Activated CD8-positive, alpha-beta T cell treated with anti-CD3 and anti-CD28 coated beads, Interleukin-2, amount 10 ng/mL, durations not matched to agents 7 days and 5 days (primary cell): ENCODE data around the gene ABCD2. TPM values are rescaled to one million over a fixed set of nuclear protein-coding genes. Genes with fewer than 3 reads are reported as not detected.
"Not testable (repeated sequence)": the region's sequence is repeated elsewhere in the genome, so short reads cannot be mapped to it uniquely, and the experiment has no call there.

Experiments
- ATAC-seq: fragments of 150-1000 bp; cut with Tn5 transposase; one replicate; pipeline ENCODE4 v1.10.0; 2021; ENCODE audit warnings: moderate library complexity
- CTCF ChIA-PET: fragments of 350-600 bp; sonication (Branson Sonifier 250); formaldehyde crosslinking; loops from one replicate; lab custom pipeline; 2021; ENCODE audit warnings: antibody characterized with exemption; lab: Charles Lee
- POLR2A ChIA-PET: fragments of 350-600 bp; sonication (Branson Sonifier 250); formaldehyde crosslinking; loops from one replicate; lab custom pipeline; 2021; ENCODE audit warnings: antibody characterized with exemption; lab: Charles Lee
- DNase-seq: peaks from one replicate; pipeline ENCODE4 v3.0.0-alpha.2; 2020
- H3K27ac Mint-ChIP-seq: one replicate; pipeline ENCODE4 v1.8.0; 2021; ENCODE audit warnings: mild to moderate bottlenecking, mixed read lengths
- H3K27me3 Mint-ChIP-seq: one replicate; pipeline ENCODE4 v1.8.0; 2021; ENCODE audit warnings: low read depth, mixed read lengths
- H3K36me3 Mint-ChIP-seq: one replicate; pipeline ENCODE4 v1.8.0; 2021; ENCODE audit warnings: low read depth, mixed read lengths
- H3K4me1 Mint-ChIP-seq: one replicate; pipeline ENCODE4 v1.8.0; 2021; ENCODE audit warnings: low read depth, mixed read lengths
- H3K4me3 Mint-ChIP-seq: one replicate; pipeline ENCODE4 v1.8.0; 2021; ENCODE audit warnings: mild to moderate bottlenecking, mixed read lengths
- H3K9me3 Mint-ChIP-seq: one replicate; pipeline ENCODE4 v1.8.0; 2022; ENCODE audit warnings: mixed read lengths; ENCODE audit not compliant: insufficient read depth
- total RNA-seq, 2 experiments: library from RNA; stranded (reverse); gene quantifications; one replicate each; pipeline ENCODE4 v1.2.3, GENCODE V29; 2021

Gene ABCD2
- total RNA-seq, 2 experiments from 2014 or later: 22.5 to 24.4 TPM

DNA sequence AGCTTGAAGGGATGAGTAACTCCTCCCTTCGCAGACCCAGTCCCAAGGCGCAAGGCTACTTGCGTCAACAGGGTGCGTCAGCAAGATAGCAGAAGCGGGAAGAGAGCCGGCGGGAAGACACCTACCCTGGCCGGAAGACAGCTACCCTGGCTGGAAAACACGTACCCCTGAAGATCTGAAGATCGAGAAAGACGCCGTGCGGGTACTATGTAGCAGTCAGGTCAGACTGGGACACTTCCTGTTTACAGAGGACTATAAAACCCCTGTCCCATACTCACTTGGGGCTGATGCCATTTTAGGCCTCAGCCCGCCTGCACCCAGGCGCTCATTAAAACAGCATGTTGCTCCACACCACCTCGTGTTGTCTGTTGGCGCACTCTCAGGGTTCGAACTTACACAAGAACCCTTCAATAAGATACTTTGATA is 80.9 kb downstream of the ABCD2 start:
- DNase-seq (no peak), ATAC-seq (no peak)
- Mint-ChIP-seq H3K27me3 (no peaks in the 10 kb centered on the region), H3K4me1 (no peaks in the 10 kb centered on the region), H3K4me3 (no peak overlapping the region), H3K9me3 (no peaks in the 10 kb centered on the region), H3K27ac (no peak overlapping the region), H3K36me3 (peaks cover under 1% of the 10 kb centered on the region)
- POLR2A ChIA-PET: no interaction called here
- CTCF ChIA-PET: no interaction called here

DNA sequence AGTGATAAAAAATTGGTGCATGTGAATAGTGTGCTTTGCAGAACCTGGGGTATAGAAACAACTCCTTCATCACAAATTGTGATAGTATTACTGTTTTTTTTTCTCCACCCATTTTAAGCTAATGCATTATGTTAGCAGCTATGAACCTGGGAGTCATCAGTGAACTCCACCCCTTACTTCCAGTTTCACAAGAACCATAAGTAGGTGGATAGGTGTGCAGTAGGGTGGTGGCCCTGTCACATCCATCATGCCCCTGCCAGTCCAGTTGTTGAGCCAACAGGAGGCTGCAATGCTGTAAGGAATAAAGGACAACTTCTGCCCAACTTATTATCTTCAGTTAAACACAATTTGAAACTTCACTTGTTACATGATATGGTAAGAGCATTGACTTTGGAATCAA is 85.7 kb downstream of the ABCD2 start:
- ChIA-PET CTCF (no interaction called here), POLR2A (no interaction called here)
- DNase-seq (no peak), ATAC-seq (no peak)
- no peaks in the 10 kb centered on the region for H3K4me1 Mint-ChIP-seq
- H3K4me3 Mint-ChIP-seq: no peak overlapping the region
- H3K27ac Mint-ChIP-seq: no peak overlapping the region
- no peaks in the 10 kb centered on the region for H3K9me3 Mint-ChIP-seq
- H3K27me3 Mint-ChIP-seq: no peaks in the 10 kb centered on the region
- H3K36me3 Mint-ChIP-seq: peaks cover 2% of the 10 kb centered on the region

DNA sequence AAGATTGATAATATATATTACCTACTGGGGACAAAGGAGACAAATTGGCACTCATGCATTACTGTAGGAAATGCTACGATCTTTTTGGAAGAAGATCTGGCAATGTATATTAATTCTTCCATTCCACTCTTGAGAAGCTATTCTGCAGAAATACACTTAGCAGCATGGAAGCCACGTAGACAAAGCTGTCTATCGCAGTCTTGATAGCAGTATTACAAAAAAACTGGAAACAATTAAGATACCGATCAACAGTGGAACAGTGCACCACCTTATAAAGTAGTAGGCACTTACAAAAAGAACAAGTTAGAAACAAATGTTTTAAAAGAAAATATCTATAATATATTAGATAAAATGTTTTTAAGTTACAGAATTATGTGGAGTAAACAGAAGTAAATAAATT is 87.2 kb downstream of the ABCD2 start:
- CTCF ChIA-PET: interaction anchor here (0.5 kb wide), 1 partner anchor 15 kb away, joined by 3 read pairs; no protein-coding TSS in a partner anchor
- POLR2A ChIA-PET: no interaction called here

DNA sequence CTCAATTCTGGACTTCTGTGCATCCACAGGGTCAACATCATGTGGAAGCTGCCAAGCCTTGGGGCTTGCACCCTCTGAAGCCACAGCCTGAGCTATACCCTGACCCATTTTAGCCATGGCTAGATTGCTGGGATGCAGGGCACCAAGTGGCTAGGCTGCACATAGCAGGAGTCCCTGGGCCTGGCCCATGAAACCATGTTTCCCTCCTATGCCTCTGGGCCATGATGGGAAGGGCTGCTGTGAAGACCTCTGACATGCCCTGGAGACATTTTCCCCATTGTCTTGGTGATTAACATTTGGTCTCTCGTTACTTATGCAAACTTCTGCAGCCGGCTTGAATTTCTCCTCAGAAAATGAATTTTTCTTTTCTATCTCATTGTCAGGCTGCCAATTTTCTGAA is 92.6 kb downstream of the ABCD2 start:
- CTCF ChIA-PET: no interaction called here
- H3K9me3 Mint-ChIP-seq: peaks cover 8% of the 10 kb centered on the region
- H3K27ac Mint-ChIP-seq: no peak overlapping the region
- no peak for ATAC-seq
- POLR2A ChIA-PET: no interaction called here
- H3K4me1 Mint-ChIP-seq: no peaks in the 10 kb centered on the region
- no peak for DNase-seq
- no peak overlapping the region for H3K4me3 Mint-ChIP-seq
- H3K27me3 Mint-ChIP-seq: no peaks in the 10 kb centered on the region
- peaks cover 2% of the 10 kb centered on the region for H3K36me3 Mint-ChIP-seq

More for the DNA sequence above, 87.2 kb downstream of the ABCD2 start:
- no peak for DNase-seq
- Mint-ChIP-seq H3K27me3 (no peaks in the 10 kb centered on the region), H3K36me3 (peaks cover 2% of the 10 kb centered on the region), H3K4me3 (no peak overlapping the region), H3K27ac (no peak overlapping the region), H3K4me1 (no peaks in the 10 kb centered on the region), H3K9me3 (no peaks in the 10 kb centered on the region)
- no peak for ATAC-seq

DNA sequence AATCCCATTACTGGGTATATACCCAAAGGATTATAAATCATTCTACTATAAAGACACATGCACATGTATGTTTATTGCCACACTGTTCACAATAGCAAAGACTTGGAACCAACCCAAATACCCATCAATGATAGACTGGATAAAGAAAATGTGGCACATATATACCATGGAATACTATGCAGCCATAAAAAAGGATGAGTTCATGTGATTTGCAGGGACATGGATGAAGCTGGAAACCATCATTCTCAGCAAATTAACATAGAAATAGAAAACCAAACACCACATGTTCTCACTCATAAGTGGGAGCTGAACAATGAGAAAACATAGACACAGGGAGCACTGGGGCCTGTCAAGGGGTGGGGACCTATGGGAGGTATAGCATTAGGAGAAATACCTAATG is 97.4 kb downstream of the ABCD2 start:
- POLR2A ChIA-PET, H3K4me3 Mint-ChIP-seq, H3K27ac Mint-ChIP-seq, H3K4me1 Mint-ChIP-seq, H3K36me3 Mint-ChIP-seq, CTCF ChIA-PET, ATAC-seq, H3K27me3 Mint-ChIP-seq, DNase-seq: not testable (repeated sequence)
- H3K9me3 Mint-ChIP-seq: peaks cover 13% of the 10 kb centered on the region

DNA sequence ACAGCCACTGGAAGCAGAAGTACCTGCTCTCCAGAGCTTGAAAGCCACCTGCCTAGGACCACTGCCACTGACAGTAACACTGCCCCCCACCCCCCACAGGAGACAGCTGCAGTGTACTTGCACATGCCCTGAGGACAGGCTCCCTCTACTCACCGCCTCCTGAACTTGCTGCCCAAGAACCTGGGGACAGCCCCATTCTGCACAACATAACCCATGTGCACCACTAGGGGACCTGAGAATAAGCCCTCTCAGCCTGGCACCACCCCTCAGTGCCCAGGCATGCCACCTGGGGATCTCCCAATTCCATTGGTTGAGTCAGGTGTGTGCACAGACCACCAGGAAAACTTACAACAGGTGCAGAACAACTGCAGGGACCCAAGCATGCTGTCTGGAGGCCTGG is 109.6 kb downstream of the ABCD2 start:
- ChIA-PET CTCF (no interaction called here), POLR2A (no interaction called here)

DNA sequence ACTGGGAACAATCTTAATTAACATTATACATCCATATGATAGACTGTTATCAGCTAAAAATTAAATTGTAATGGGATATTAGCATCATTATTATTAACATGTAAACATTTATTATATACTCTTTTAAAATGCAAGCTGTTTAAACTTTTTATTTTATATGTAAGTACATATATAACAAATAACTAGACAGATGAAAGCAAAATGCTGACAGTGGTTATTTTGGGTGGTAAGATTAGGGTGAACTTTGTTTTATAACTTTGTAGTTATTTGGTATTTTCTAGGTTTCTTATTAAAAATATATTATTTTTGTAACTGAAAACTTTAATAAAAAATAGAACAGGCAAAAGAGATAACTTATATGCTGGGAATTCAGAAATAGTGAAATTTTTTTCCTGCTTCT is 114.0 kb downstream of the ABCD2 start:
- DNase-seq: no peak
- H3K4me3 Mint-ChIP-seq: no peak overlapping the region
- no peaks in the 10 kb centered on the region for H3K9me3 Mint-ChIP-seq
- no peak for ATAC-seq
- no peaks in the 10 kb centered on the region for H3K36me3 Mint-ChIP-seq
- H3K27me3 Mint-ChIP-seq: no peaks in the 10 kb centered on the region
- no peak overlapping the region for H3K27ac Mint-ChIP-seq
- ChIA-PET POLR2A (no interaction called here), CTCF (interaction anchor here (1.0 to 1.5 kb wide), 2 partner anchors 15 to 140 kb away, joined by 3 read pairs; no protein-coding TSS in a partner anchor)
- no peaks in the 10 kb centered on the region for H3K4me1 Mint-ChIP-seq

More for the DNA sequence above, 109.6 kb downstream of the ABCD2 start:
- H3K4me1 Mint-ChIP-seq: no peaks in the 10 kb centered on the region
- H3K36me3 Mint-ChIP-seq: no peaks in the 10 kb centered on the region
- ATAC-seq: no peak
- no peaks in the 10 kb centered on the region for H3K27me3 Mint-ChIP-seq
- H3K4me3 Mint-ChIP-seq: no peak overlapping the region
- DNase-seq: no peak
- no peak overlapping the region for H3K27ac Mint-ChIP-seq
- H3K9me3 Mint-ChIP-seq: peaks cover 18% of the 10 kb centered on the region

DNA sequence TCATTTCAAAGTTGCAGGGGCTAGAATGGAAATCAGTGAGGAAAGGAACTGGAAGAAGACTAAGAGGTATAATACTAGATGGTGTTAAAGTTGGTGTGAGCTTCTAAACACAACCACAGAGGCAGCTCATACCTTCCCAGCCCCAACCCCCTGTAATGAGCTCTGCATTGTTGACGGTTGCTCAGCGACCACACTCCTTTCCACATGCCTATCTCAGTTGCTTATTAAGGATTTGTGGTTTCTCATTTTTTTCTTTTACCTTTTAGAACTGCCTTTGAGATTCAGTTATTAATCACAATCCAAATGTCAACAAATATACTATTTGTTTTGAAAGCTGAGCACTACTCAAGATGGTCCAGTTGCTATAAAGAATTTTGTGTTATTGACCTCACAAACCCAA is 114.6 kb downstream of the ABCD2 start:
- POLR2A ChIA-PET: no interaction called here
- H3K4me1 Mint-ChIP-seq: no peaks in the 10 kb centered on the region
- no peaks in the 10 kb centered on the region for H3K36me3 Mint-ChIP-seq
- CTCF ChIA-PET: interaction anchor here (1.0 to 1.5 kb wide), 3 partner anchors 15 to 140 kb away, joined by 3 read pairs; no protein-coding TSS in a partner anchor
- ATAC-seq (no peak), DNase-seq (no peak)
- no peaks in the 10 kb centered on the region for H3K27me3 Mint-ChIP-seq
- no peaks in the 10 kb centered on the region for H3K9me3 Mint-ChIP-seq
- H3K4me3 Mint-ChIP-seq: no peak overlapping the region
- H3K27ac Mint-ChIP-seq: no peak overlapping the region

DNA sequence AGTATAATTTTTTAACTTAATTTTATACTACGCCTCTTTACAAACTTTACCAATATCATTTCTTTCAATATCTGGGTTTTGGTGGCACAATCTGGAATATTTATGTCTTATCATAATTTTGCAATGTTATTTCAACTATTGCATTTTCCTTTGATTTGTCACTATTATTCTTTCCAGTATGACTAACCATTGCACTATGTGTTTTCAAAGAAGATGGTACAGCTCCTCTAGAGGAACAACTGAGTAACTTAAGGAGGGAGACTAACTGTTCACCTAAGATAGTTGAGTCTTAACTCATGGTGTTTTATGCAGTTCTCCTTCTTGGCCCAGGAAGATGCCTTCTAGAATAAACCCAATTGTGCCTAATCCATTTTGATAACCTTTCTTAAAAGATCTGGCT is 116.2 kb downstream of the ABCD2 start:
- Mint-ChIP-seq H3K4me1 (no peaks in the 10 kb centered on the region), H3K36me3 (no peaks in the 10 kb centered on the region), H3K4me3 (no peak overlapping the region), H3K27me3 (no peaks in the 10 kb centered on the region), H3K27ac (no peak overlapping the region), H3K9me3 (no peaks in the 10 kb centered on the region)
- CTCF ChIA-PET: no interaction called here
- POLR2A ChIA-PET: no interaction called here
- DNase-seq: no peak
- ATAC-seq: no peak

DNA sequence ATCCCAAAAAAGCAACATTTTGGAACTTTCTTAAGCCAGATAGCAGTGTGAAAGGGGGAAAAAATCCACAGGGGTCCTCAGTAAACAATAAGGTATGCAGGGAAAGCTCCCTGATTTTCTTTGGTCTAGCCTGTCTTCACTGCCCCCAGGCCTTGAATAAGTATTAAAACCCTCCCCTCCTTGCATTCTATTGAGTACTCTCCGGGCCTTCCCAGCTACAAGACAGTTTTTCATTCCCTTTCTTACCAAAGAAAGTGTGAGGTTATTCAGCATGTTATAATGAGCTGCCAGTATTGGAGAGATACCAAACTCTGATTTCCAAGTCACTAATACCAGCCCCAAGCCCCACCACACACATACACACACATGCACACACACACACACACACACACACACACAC is 116.9 kb downstream of the ABCD2 start:
- DNase-seq: no peak
- Mint-ChIP-seq H3K27me3 (no peaks in the 10 kb centered on the region), H3K9me3 (no peaks in the 10 kb centered on the region), H3K4me3 (no peak overlapping the region), H3K27ac (no peak overlapping the region), H3K36me3 (no peaks in the 10 kb centered on the region), H3K4me1 (no peaks in the 10 kb centered on the region)
- no peak for ATAC-seq
- ChIA-PET POLR2A (no interaction called here), CTCF (interaction anchor here (0.8 kb wide), 1 partner anchor 9 kb away, joined by 4 read pairs; no protein-coding TSS in a partner anchor)

Other genes starting within 250 kb of the ABCD2 start
- 10 to 100 TPM; 18.4 to 19.5 TPM for gene KIF21A, start 176.7 kb downstream of the ABCD2 start, total RNA-seq